Posterior vena cava (tissue), 2 donors: ENCODE results near the gene EIF3C. TPM values are rescaled to one million over a fixed set of nuclear protein-coding genes. Genes with fewer than 3 reads are reported as not detected.
"Not testable (repeated sequence)": the region's sequence is repeated elsewhere in the genome, so short reads cannot be mapped to it uniquely, and the experiment has no call there.

Source experiments
- DNase-seq: peaks from one replicate; pipeline ENCODE4 v3.0.0-alpha.2; 2020; ENCODE audit warnings: low spot score
- intact Hi-C, 2 donors: fragments of 100-400 bp; cut with DNase I; formaldehyde crosslinking; loops; one replicate each; pipeline versions ENCODE4 v1.14.1 to v1.14.2; 2022 to 2023
- long read RNA-seq, 2 donors: library from polyadenylated mRNA; unstranded; transcript quantifications; one replicate each; pipeline ENCODE4 v2.0.0, GENCODE V29; 2020 to 2021
- total RNA-seq, 2 donors: library from RNA; stranded (reverse); fragmentation: NEBNext Ultra II Directional; extraction: Animal tissue kit (Norgen Biotek cat#: 25700); gene quantifications; one replicate each; pipeline ENCODE4 v1.2.1, GENCODE V29; 2021
- donor health status: DM: yes; HTN: yes; CAD: no.
- donor health status: DM: yes; HTN: yes; CAD: no.

EIF3C gene, protein sequence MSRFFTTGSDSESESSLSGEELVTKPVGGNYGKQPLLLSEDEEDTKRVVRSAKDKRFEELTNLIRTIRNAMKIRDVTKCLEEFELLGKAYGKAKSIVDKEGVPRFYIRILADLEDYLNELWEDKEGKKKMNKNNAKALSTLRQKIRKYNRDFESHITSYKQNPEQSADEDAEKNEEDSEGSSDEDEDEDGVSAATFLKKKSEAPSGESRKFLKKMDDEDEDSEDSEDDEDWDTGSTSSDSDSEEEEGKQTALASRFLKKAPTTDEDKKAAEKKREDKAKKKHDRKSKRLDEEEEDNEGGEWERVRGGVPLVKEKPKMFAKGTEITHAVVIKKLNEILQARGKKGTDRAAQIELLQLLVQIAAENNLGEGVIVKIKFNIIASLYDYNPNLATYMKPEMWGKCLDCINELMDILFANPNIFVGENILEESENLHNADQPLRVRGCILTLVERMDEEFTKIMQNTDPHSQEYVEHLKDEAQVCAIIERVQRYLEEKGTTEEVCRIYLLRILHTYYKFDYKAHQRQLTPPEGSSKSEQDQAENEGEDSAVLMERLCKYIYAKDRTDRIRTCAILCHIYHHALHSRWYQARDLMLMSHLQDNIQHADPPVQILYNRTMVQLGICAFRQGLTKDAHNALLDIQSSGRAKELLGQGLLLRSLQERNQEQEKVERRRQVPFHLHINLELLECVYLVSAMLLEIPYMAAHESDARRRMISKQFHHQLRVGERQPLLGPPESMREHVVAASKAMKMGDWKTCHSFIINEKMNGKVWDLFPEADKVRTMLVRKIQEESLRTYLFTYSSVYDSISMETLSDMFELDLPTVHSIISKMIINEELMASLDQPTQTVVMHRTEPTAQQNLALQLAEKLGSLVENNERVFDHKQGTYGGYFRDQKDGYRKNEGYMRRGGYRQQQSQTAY
- total RNA-seq, result 100 to 1,000 TPM; 295 to 494 TPM
- long read RNA-seq, donor 1, transcript EIF3C-211 (20 exons, 2,986 nt), result minor isoform, 9 of 150 reads
- long read RNA-seq, donor 1, transcript EIF3C-201 (21 exons, 3,145 nt), result major isoform, 103 of 150 reads
- long read RNA-seq, donor 1, partial matches to known transcripts, result 24 of 150 reads
- long read RNA-seq, donor 1, other reads (novel, unspliced or antisense), result 10 of 150 reads
- long read RNA-seq, donor 2, transcript EIF3C-202 (21 exons, 3,137 nt), result minor isoform, 6 of 1,253 reads
- long read RNA-seq, donor 2, transcript EIF3C-211 (20 exons, 2,986 nt), result minor isoform, 44 of 1,253 reads
- long read RNA-seq, donor 2, transcript EIF3C-207 (13 exons, 3,957 nt), result minor isoform, 21 of 1,253 reads
- long read RNA-seq, donor 2, transcript EIF3C-201 (21 exons, 3,145 nt), result major isoform, 972 of 1,253 reads
- long read RNA-seq, donor 2, partial matches to known transcripts, result 170 of 1,253 reads
- long read RNA-seq, donor 2, other reads (novel, unspliced or antisense), result 40 of 1,253 reads

DNA sequence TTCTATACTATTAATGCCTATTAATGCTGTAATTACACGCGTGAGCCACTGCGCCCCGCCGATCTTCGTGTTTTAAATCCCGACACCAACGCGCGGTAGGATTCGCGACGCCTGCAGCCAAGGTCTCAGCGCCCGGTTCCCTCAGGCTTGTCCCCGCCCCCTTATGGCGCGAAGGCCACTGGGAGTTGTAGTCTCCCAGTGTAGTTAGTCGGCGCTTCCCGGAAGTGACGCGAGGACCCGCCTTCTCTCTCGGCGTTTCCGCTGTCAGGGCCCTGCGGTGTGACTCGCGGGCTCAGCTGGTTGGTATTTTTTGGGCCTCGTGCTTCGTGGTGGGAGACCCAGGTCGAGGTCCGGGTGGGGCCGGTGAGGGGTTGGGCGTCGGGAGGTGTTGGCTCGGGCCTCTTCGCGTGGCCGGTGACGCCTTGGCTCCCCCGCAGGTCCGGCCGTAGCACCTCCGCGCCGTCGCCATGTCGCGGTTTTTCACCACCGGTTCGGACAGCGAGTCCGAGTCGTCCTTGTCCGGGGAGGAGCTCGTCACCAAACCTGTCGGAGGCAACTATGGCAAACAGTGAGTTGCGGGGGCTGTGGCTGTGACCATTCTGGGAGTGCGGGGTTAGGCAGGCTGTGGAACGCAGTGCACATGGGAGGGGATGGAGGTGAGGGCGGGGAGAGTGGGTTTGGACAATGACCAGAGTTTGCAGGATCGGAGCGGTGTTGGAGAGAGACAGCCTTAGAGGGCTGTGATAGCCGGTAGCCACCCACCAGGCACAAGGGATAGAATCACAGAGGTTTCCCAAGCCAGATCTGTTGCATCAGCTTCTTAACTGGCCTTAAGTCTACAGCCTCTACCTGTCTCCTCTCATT lies at the start of gene EIF3C:
Gene EIF3C (plus strand): TSS at position 245 of the 864 bp plus-strand sequence. CDS start 223 bp downstream, at position 468.
- intact Hi-C loops, DNase-seq: not testable (repeated sequence)

DNA sequence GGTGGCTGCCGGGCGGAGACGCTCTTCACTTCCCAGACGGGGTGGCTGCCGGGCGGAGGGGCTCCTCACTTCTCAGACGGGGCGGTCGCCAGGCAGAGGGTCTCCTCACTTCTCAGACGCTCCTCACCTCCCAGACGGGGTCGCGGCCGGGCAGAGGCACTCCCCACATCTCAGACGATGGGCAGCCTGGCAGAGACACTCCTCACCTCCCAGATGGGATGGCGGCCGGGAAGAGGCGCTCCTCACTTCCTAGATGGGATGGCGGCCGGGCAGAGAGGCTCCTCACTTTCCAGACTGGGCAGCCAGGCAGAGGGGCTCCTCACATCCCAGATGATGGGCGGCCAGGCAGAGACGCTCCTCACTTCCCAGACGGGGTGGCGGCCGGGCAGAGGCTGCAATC lies 45.0 kb upstream of the EIF3C start:
- DNase-seq, intact Hi-C loops: not testable (repeated sequence)

DNA sequence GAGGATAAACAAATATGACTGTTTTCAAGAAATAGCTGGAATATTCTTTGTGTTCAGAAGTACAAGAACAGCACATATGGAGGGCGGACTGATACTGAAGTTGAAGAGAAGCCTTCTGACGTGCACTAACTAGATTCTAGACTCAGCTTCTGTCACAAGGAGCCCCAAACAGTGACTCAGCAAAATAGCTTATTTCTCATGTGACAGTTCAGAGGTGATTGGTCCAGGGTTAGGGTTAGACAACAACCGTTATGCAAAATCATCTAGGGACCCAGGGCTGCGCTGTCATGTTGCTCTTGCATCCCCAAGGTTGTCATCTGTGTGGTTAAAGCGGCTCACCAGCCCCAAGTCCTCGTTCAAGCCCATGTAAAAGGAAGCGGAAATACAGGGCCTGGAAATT lies 43.8 kb upstream of the EIF3C start:
- intact Hi-C loops, DNase-seq: not testable (repeated sequence)

DNA sequence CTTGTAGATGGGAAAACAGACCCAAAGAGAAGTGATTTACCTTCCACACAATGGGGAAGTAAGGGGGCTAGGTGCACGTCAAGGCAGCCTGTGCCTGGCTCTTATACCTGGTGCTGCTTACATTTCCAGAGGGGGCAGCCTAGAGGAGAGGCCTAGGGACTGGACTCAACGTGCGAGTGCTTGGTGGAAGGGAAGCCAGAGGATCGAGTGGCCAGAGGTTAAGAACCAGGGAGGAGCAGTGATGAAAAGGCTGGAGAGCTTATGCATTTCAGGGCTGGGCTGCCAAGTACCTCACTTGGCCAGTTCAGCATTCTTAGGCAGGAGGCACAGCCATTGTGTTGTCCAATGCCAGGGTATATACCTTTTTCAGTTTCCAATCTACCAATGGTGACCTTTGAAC lies 43.1 kb upstream of the EIF3C start:
- intact Hi-C loops, DNase-seq: not testable (repeated sequence)

DNA sequence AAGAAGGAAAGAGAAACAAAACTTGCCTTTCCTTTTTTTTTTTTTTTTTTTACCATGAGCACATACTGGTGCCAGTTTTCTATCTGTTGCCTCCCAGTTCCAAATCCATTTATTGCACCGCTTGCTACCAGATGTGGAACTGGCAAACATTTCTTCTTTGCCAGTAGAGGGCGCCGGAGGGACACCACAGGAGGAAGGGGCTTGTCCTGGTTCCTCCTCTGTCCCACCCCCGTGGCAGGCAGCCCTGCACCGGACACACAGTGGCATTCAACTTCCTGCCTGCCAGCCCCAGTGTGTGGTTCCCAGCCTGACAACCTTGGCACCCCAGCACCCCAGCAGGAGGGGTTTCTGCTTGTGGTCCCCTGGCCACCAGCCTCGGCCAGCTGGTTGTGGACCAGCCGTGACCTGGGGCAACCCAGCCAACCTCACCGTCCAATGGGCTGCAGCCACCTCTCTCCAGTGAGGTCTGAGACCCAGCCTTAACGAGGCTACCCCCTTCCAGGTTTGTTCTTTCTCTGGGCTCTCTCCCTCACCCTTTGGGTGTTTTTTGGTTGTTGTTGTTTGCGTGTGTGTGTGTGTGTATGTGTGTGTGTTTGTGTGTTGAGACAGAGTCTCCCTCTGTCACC lies 22.8 kb upstream of the EIF3C start:
- intact Hi-C loops, DNase-seq: not testable (repeated sequence)

DNA sequence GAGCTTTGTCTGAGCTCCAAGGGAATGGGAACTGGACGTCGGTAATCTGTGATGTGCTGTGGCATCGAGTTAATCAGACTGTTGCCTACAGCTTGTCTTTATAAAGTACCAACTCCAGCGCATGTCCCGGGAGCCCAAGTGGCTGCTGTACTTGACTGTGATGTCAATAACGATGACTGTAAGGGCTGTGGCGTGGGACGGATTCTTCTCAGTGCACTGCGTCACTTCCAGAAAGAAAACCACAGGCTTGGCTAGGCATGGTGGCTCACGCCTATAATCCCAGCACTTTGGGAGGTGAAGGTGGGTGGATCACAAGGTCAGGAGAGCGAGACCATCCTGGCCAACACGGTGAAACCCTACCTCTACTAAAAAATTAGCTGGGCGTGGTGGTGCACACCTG lies 21.8 kb upstream of the EIF3C start:
- intact Hi-C loops, DNase-seq: not testable (repeated sequence)

DNA sequence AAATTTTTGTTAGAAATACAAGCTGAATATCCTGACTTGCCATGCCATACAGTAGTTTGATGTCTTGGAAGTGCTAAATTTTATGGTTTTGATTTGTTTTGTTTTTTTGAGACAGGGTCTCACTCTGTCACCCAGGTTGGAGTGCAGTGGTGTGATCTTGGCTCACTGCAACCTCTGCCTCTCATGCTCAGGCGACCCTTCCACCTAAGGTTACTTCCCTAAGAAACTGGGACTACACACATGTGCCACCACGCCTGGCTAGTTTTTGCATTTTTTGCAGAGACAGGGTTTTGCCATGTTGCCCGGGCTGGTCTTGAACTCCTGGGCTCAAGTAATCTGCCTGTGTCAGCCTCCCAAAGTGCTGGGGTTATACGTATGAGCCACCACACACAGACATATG lies 19.5 kb upstream of the EIF3C start:
- intact Hi-C loops, DNase-seq: not testable (repeated sequence)

DNA sequence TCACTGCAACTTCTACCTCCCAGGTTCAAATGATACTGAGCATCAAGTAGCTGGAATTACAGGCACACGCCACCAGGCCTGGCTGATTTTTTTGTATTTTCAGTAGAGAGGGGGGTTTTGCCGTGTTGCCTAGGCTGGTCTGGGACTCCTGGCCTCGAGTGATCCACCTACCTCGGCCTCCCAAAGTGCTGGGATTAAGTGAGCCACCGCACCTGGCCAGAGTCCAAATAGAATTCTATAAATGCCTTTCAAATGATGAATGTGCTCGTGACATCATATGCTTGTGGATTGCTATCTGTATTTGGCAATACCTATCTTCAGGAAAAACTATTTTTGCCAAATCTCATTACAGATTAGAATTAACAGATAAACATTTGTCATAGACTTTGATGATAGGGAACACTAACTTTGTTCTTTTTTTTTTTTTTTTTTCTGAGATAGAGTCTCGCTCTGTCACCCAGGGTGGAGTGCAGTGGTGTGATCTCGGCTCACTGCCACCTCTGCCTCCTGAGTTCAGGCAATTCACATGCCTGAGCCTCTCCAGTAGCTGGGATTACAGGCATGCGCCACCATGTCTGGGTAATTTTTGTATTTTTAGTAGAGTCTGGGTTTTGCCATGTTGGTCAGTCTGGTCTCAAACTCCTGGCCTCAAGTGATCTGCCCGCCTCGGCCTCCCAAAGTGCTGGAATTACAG lies 17.9 kb upstream of the EIF3C start:
- intact Hi-C loops, DNase-seq: not testable (repeated sequence)

DNA sequence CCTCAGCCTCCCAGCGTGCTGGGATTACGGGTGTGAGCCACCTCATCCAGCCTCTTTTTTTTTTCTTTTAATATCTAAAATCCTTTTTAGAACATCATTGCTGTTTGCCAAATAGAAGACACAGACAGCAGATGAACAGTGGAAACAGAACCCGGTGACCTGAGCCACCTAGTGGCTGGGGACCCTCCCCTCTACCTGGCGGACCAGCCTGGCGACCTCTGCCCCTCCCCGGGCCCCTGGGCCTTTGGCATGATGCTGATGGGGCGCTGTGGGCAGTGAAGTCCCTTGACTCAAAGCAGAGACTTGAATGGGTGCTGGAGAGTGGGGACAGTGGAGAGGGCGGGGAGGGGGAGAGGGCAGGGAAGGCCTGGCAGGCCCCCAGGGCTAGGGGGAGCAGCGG lies 11.5 kb upstream of the EIF3C start:
- DNase-seq, intact Hi-C loops: not testable (repeated sequence)

DNA sequence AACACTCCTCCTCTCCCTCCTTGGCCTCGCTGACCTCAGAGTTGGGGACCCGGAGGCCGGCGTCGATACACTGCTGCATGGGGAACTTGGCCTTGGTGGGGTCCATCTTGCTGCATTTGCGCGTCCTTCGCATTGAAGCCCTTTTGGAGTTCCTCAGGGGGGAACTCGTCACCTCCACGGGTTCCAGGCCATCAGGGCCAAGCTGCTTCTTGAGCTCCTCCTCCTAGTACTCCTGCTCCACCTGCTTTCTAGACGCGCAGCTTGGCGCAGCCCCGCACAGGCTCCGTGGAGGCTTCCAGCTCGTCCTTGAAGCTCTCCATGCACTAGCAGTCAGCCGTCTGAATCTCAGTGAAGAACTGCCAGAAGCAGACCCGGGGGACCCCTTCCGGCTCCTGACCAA lies 10.9 kb upstream of the EIF3C start:
- DNase-seq, intact Hi-C loops: not testable (repeated sequence)

DNA sequence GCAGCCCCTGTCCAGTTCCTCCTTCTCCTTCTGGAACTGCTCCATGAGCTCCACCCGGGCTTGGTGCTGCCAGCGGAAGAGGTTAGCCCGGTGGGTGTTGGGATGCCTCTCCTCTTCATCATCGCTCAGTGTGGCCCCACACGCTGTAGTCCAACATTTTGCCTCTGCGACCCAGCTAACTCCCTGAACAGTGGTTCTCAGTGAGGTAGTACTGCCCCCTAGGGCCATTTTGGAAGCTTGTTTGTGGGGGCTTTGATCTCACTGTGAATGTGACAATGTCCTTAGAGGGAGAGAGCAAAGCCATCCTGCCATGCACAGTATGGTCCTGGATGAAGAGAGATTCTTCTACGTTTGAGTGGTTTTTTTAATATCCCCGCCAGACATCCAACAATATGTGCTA lies 9.9 kb upstream of the EIF3C start:
- intact Hi-C loops, result not testable (repeated sequence)

DNA sequence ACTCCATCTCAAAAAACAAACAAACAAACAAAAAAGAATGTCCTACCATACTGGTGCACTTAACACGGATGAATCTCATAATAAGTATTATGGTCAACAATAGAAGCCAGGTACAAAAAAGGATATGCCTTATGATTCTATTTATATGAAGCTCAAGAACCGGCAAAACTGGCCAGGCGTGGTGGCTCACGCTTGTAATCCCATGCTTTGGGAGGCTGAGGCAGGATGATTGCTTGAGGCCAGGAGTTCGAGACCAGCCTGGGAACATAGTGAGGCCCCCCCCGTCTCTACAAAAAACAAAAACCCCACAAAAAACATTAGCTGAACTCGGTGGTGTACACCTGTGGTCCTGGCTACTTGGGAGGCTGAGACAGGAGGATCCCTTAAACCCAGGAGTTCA lies 7.0 kb upstream of the EIF3C start:
- intact Hi-C loops, DNase-seq: not testable (repeated sequence)

More for the DNA sequence above, 9.9 kb upstream of the EIF3C start:
- not testable (repeated sequence) for DNase-seq

DNA sequence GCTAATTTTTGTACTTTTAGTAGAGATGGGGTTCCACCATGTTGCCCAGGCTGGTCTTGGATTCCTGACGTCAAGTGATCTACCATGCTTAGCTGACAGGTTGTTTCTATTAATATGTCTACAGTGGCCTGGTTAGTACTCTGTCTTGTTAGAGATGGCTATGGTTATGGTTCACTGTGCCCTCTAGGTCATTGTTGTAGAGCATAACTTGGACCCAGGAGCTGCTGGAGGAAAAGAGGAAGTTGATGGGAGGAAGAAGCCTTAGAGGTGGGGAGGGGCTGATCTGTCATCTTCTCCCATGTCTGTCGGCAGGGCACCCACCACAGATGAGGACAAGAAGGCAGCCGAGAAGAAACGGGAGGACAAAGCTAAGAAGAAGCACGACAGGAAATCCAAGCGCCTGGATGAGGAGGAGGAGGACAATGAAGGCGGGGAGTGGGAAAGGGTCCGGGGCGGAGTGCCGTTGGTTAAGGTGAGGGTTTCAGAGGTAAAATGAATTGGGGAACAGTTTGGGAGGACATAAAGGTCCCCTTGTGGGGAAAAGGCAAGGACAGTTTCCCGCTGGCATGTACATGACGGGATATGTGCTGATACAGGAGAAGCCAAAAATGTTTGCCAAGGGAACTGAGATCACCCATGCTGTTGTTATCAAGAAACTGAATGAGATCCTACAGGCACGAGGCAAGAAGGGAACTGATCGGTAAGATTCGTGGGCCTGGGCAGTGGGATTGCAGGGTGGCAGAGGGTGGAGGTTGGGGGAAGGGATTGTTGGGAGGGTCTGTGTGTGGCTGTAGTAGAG lies 11.8 kb downstream of the EIF3C start:
- intact Hi-C loops, DNase-seq: not testable (repeated sequence)

DNA sequence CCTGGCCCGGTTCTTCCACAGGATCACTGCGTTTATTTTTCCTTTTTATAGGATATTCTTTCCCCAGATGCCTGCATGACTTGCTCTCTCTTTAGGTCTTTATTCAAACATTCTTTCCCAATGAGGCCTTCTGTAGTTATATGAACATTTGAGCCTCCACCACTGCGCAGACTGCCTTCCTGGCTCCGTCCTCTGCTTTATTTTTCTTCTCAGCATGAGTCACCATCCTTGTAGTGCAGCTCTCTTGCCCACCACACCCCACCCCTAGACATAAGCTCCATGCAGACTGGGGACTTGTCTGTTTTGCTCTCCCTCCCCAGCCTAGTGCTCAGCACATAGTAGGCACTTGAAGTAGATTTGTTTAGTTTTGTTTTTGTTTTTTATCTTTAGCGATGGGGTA lies 20.0 kb downstream of the EIF3C start:
- DNase-seq, intact Hi-C loops: not testable (repeated sequence)

DNA sequence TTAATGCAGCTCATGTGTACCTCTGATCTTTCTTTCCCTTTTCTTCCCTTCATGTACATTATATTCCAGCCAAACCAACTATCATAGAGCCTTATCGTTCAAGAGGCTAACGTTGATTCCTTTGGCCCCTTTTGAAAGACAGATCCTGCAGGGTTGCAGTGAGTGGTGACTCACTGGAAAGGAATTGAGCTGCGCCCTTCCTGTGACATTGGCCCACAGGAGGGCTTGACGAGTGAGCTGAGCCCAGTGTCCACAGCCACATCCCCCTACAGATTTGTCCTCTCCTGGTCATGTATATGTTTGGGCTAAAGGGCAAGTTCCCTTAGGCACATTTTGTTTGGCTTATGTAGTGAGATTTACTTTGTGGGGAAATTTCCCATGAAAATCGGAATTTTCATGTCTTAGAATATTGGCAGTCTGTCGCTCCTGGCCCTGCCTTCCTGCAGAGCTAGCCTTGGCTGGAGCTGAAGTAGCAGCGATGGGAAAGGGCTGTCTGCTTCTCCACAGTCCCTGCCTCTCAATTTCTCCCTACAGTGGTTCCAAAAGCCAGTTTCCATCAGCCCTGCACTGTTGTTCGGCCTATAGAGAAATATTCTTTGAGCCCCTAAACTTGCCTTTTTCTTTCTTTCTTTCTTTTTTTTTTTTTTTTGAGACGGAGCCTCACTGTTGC lies 21.3 kb downstream of the EIF3C start:
- intact Hi-C loops, DNase-seq: not testable (repeated sequence)

DNA sequence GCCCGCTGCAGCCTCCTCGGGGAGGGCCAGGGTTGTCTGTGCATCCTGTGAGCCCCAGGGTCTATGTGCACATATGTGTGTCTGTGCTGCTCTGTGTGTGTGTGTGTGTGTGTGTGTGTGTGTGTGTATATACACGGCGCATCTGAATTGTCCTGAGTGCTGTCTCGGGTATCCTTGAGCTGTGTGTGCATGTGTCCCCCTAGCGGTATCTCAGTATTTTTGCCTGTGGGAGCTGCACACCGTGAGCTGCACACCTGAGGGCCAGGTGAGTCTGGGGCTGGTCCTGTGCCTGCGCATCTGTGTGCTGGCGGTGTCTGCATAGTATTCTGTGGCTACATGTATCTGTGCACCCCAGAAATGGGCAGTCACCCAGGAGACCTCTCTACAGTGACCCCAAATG lies 28.5 kb downstream of the EIF3C start:
- intact Hi-C loops, DNase-seq: not testable (repeated sequence)
